SK-N-SH (cell line): Measurements from ENCODE around the gene CMTM8. TPM values are rescaled to one million over a fixed set of nuclear protein-coding genes. Genes with fewer than 3 reads are reported as not detected.
A peak's percentile ranks its signal among the peaks of the same experiment; 100 is the strongest.

Source experiments
- ELF1 ChIP-seq: IDR thresholded peaks from 2 replicates; pipeline ENCODE4 v1.4.0; 2012
- FOXM1 ChIP-seq: IDR thresholded peaks from 2 replicates; pipeline ENCODE4 v1.4.0; 2012; ENCODE audit warnings: low read depth, mild to moderate bottlenecking
- JUND ChIP-seq: IDR thresholded peaks from 2 replicates; pipeline ENCODE4 v1.4.0; 2012
- RCOR1 ChIP-seq: fragments of 150-350 bp; IDR thresholded peaks from 2 replicates; pipeline ENCODE4 v1.6.1; 2017; ENCODE audit warnings: antibody characterized with exemption, low read length
- RXRA ChIP-seq: IDR thresholded peaks from 2 replicates; pipeline ENCODE4 v1.4.0; 2012; ENCODE audit warnings: low read depth, mild to moderate bottlenecking, borderline replicate concordance
- SIN3A ChIP-seq: IDR thresholded peaks from 2 replicates; pipeline ENCODE4 v1.6.1; 2012; ENCODE audit warnings: low read depth, mild to moderate bottlenecking, low read length, moderate library complexity, borderline replicate concordance
- TAF1 ChIP-seq: IDR thresholded peaks from 2 replicates; pipeline ENCODE4 v1.6.1; 2012; ENCODE audit warnings: low read depth, mild to moderate bottlenecking, low read length, moderate library complexity, borderline replicate concordance
- TCF12 ChIP-seq: IDR thresholded peaks from 2 replicates; pipeline ENCODE4 v1.4.0; 2012
- TEAD4 ChIP-seq: IDR thresholded peaks from 2 replicates; pipeline ENCODE4 v1.4.0; 2012; ENCODE audit warnings: mild to moderate bottlenecking, borderline replicate concordance; ENCODE audit not compliant: insufficient read depth
- polyA plus RNA-seq, 3 experiments: library from polyadenylated mRNA; depleted of rRNA; stranded (reverse); fragments of >200 nt; gene quantifications; 2 replicates each; pipeline ENCODE4 v1.2.3, GENCODE V29; 2012
- TF ChIP-seq, protein P1 (sequence below): IDR thresholded peaks from 2 replicates; pipeline ENCODE4 v1.4.0; 2012; ENCODE audit warnings: low read depth, borderline replicate concordance
- TF ChIP-seq, protein P2 (sequence below): IDR thresholded peaks from 2 replicates; pipeline ENCODE4; 2012
- TF ChIP-seq, protein P3 (sequence below): fragments of 150-350 bp; IDR thresholded peaks from 2 replicates; pipeline ENCODE4 v1.6.1; 2017; ENCODE audit warnings: antibody characterized with exemption, low read length, low read depth, borderline replicate concordance
- TF ChIP-seq, protein P4 (sequence below): IDR thresholded peaks from 2 replicates; pipeline ENCODE4 v1.4.0; 2012; ENCODE audit warnings: low read depth
- TF ChIP-seq, protein P5 (sequence below): fragments of 150-350 bp; IDR thresholded peaks from 2 replicates; pipeline ENCODE4 v1.6.1; 2016; ENCODE audit warnings: mild to moderate bottlenecking, low read depth, low read length
- TF ChIP-seq, protein P6 (sequence below): IDR thresholded peaks from 2 replicates; pipeline ENCODE4 v1.6.1; 2012; ENCODE audit warnings: mild to moderate bottlenecking, low read depth, low read length, moderate library complexity

The CMTM8 gene
- polyA plus RNA-seq, 1 of the 3 experiments (the other 2 are of a cell fraction): 9.7 TPM

DNA sequence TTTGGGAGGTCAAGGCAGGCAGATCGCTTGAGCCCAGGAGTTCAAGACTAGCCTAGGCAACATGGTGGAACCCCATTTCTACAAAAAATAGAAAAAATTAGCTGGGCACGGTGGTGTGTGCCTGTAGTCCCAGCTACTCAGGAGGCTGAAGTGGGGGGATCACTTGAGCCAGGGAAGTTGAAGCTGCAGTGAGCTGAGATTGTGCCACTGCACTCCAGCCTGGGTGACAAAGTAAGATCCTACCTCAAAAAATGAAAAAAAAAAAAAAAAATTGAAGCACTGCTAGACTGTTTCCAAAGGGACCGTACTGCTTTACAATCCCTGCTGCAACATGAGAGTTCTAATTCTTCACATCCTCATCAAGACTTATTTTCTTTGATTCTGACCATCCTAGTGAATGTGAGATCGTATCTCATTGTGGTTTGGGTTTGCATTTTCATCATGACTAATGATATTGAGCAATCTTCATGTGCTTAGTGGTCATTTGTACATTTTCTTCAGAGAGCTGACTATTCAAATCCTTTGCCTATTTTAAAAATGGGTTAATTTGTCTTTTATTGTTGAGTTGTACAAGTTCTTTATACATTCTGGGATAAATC, 10.8 kb downstream of the CMTM8 start (continued):
- TF ChIP-seq TEAD4: peak; percentile 93
- TF ChIP-seq RCOR1: no peak
- peak; percentile 37; the same call in 1 of the 2 replicates for TF ChIP-seq ELF1
- TF ChIP-seq, protein P1, sequence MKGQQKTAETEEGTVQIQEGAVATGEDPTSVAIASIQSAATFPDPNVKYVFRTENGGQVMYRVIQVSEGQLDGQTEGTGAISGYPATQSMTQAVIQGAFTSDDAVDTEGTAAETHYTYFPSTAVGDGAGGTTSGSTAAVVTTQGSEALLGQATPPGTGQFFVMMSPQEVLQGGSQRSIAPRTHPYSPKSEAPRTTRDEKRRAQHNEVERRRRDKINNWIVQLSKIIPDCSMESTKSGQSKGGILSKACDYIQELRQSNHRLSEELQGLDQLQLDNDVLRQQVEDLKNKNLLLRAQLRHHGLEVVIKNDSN: no peak
- TF ChIP-seq, protein P2, sequence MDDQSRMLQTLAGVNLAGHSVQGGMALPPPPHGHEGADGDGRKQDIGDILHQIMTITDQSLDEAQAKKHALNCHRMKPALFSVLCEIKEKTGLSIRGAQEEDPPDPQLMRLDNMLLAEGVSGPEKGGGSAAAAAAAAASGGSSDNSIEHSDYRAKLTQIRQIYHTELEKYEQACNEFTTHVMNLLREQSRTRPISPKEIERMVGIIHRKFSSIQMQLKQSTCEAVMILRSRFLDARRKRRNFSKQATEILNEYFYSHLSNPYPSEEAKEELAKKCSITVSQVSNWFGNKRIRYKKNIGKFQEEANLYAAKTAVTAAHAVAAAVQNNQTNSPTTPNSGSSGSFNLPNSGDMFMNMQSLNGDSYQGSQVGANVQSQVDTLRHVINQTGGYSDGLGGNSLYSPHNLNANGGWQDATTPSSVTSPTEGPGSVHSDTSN: peak; percentile 97
- TF ChIP-seq TCF12: peak; percentile 99
- TF ChIP-seq SIN3A: no peak
- TF ChIP-seq, protein P3, sequence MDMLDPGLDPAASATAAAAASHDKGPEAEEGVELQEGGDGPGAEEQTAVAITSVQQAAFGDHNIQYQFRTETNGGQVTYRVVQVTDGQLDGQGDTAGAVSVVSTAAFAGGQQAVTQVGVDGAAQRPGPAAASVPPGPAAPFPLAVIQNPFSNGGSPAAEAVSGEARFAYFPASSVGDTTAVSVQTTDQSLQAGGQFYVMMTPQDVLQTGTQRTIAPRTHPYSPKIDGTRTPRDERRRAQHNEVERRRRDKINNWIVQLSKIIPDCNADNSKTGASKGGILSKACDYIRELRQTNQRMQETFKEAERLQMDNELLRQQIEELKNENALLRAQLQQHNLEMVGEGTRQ: no peak
- peak; percentile 82 for TF ChIP-seq FOXM1
- TF ChIP-seq, protein P4, sequence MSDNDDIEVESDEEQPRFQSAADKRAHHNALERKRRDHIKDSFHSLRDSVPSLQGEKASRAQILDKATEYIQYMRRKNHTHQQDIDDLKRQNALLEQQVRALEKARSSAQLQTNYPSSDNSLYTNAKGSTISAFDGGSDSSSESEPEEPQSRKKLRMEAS: peak; percentile 65; the same call in 1 of the 2 replicates
- TF ChIP-seq JUND: peak; percentile 96
- TF ChIP-seq TAF1: peak; percentile 24; the same call in 1 of the 2 replicates
- TF ChIP-seq RXRA: no peak; the same call in 1 of the 2 replicates
- TF ChIP-seq, protein P5, sequence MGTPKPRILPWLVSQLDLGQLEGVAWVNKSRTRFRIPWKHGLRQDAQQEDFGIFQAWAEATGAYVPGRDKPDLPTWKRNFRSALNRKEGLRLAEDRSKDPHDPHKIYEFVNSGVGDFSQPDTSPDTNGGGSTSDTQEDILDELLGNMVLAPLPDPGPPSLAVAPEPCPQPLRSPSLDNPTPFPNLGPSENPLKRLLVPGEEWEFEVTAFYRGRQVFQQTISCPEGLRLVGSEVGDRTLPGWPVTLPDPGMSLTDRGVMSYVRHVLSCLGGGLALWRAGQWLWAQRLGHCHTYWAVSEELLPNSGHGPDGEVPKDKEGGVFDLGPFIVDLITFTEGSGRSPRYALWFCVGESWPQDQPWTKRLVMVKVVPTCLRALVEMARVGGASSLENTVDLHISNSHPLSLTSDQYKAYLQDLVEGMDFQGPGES: no peak
- TF ChIP-seq, protein P6, sequence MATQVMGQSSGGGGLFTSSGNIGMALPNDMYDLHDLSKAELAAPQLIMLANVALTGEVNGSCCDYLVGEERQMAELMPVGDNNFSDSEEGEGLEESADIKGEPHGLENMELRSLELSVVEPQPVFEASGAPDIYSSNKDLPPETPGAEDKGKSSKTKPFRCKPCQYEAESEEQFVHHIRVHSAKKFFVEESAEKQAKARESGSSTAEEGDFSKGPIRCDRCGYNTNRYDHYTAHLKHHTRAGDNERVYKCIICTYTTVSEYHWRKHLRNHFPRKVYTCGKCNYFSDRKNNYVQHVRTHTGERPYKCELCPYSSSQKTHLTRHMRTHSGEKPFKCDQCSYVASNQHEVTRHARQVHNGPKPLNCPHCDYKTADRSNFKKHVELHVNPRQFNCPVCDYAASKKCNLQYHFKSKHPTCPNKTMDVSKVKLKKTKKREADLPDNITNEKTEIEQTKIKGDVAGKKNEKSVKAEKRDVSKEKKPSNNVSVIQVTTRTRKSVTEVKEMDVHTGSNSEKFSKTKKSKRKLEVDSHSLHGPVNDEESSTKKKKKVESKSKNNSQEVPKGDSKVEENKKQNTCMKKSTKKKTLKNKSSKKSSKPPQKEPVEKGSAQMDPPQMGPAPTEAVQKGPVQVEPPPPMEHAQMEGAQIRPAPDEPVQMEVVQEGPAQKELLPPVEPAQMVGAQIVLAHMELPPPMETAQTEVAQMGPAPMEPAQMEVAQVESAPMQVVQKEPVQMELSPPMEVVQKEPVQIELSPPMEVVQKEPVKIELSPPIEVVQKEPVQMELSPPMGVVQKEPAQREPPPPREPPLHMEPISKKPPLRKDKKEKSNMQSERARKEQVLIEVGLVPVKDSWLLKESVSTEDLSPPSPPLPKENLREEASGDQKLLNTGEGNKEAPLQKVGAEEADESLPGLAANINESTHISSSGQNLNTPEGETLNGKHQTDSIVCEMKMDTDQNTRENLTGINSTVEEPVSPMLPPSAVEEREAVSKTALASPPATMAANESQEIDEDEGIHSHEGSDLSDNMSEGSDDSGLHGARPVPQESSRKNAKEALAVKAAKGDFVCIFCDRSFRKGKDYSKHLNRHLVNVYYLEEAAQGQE: no peak
